GM10266 (cell line): ENCODE results near the gene ITFG2.

Experiments used
- DNase-seq: peaks from one replicate; pipeline ENCODE4 v3.0.0; 2012; ENCODE audit errors: extremely low spot score
- CTCF ChIP-seq: IDR thresholded peaks from 2 replicates; pipeline ENCODE4 v1.5.1; 2012; ENCODE audit warnings: mild to moderate bottlenecking, low read depth; ENCODE audit not compliant: control insufficient read depth, insufficient read depth; ENCODE audit errors: missing control alignments

ITFG2 gene

GRCh38 chr12:2791089-2791488 lies 21.4 kb upstream of the ITFG2 start:
- TF ChIP-seq CTCF: no peak
- no peak for DNase-seq

GRCh38 chr12:2792671-2793500 lies 19.6 kb upstream of the ITFG2 start:
- TF ChIP-seq CTCF: no peak
- DNase-seq: no peak

GRCh38 chr12:2793561-2793960 lies 18.9 kb upstream of the ITFG2 start:
- no peak for DNase-seq
- TF ChIP-seq CTCF: no peak

GRCh38 chr12:2794191-2794735 lies 18.2 kb upstream of the ITFG2 start:
- peak; percentile 33 for DNase-seq
- no peak for TF ChIP-seq CTCF

- DNase-seq: peak; percentile 98
- TF ChIP-seq CTCF: no peak
Measured at GRCh38 chr12:2794736-2795289, 17.7 kb upstream of the ITFG2 start, which contains the start of gene FKBP4. Gene FKBP4 (plus strand): TSS chr12:2794970. CDS start chr12:2795140, 170 bp downstream.

- DNase-seq: peak; percentile 95
- TF ChIP-seq CTCF: no peak
Measured at GRCh38 chr12:2795291-2796186, 16.9 kb upstream of the ITFG2 start.
